ENCODE measurements around the gene CCDC88A.
"Not testable (repeated sequence)": the region's sequence is repeated elsewhere in the genome, so short reads cannot be mapped to it uniquely, and the experiment has no call there.

The CCDC88A gene

GRCh38 chr2:55419679-55420438, at the start of gene CCDC88A:
Gene CCDC88A, minus strand, starts transcription at chr2:55419856. Its CDS starts 777 bp downstream, at chr2:55419079.
- DNase-seq = peak; percentile 89

- no peak for DNase-seq
Observed at GRCh38 chr2:55461679-55462078, 42.0 kb upstream of the CCDC88A start.

GRCh38 chr2:55460562-55460961, 40.9 kb upstream of the CCDC88A start:
- no peak for DNase-seq

- no peak for DNase-seq
Observed at GRCh38 chr2:55459714-55460274, 40.1 kb upstream of the CCDC88A start.

GRCh38 chr2:55459279-55459678, 39.6 kb upstream of the CCDC88A start:
- DNase-seq = no peak

- no peak for DNase-seq
Observed at GRCh38 chr2:55454121-55454520, 34.5 kb upstream of the CCDC88A start.

GRCh38 chr2:55452879-55453278, 33.2 kb upstream of the CCDC88A start:
- DNase-seq = no peak

- no peak for DNase-seq
Observed at GRCh38 chr2:55451699-55452098, 32.0 kb upstream of the CCDC88A start.

- not testable (repeated sequence) for DNase-seq
Observed at GRCh38 chr2:55450014-55450413, 30.4 kb upstream of the CCDC88A start.

- DNase-seq = not testable (repeated sequence)
Observed at GRCh38 chr2:55442045-55442760, 22.5 kb upstream of the CCDC88A start.

- no peak for DNase-seq
Observed at GRCh38 chr2:55441280-55441892, 21.7 kb upstream of the CCDC88A start.

GRCh38 chr2:55439101-55439397, 19.4 kb upstream of the CCDC88A start:
- DNase-seq = no peak

GRCh38 chr2:55438391-55439100, 18.9 kb upstream of the CCDC88A start:
- no peak for DNase-seq

GRCh38 chr2:55437515-55438390, 18.1 kb upstream of the CCDC88A start:
- no peak for DNase-seq

GRCh38 chr2:55431982-55432627, 12.4 kb upstream of the CCDC88A start:
- DNase-seq = no peak

GRCh38 chr2:55430211-55430975, 10.7 kb upstream of the CCDC88A start:
- DNase-seq = no peak

- DNase-seq = no peak
Observed at GRCh38 chr2:55428258-55428657, 8.6 kb upstream of the CCDC88A start.

GRCh38 chr2:55425431-55425831, 5.8 kb upstream of the CCDC88A start:
- DNase-seq = no peak

GRCh38 chr2:55422876-55423665, 3.4 kb upstream of the CCDC88A start:
- DNase-seq = no peak

GRCh38 chr2:55421326-55421725, 1.7 kb upstream of the CCDC88A start:
- DNase-seq = no peak

Data from stimulated activated CD4-positive, alpha-beta T cell treated with anti-CD3 and anti-CD28 coated beads, Interleukin-4, amount 100 ng/mL, for 1 hour (primary cell).